Lower leg skin (tissue), 4 donors: ENCODE results near the gene ENDOU. TPM values are rescaled to one million over a fixed set of nuclear protein-coding genes. Genes with fewer than 3 reads are reported as not detected.

ENCODE experiments used
- DNase-seq, 2 donors: peaks; one replicate each; pipeline ENCODE4 v3.0.0-alpha.2; 2019; ENCODE audit warnings: low spot score in 2 of 2
- H3K4me3 ChIP-seq: fragments of 200-600 bp; sonication (generic); 2 replicates; pipeline ENCODE4 v1.5.1; 2017; ENCODE audit warnings: mild to moderate bottlenecking, low read depth; ENCODE audit not compliant: poor library complexity, severe bottlenecking
- POLR2A ChIP-seq, 2 donors: fragments of 450-650 bp; IDR thresholded peaks; one replicate each; pipeline ENCODE4 v1.6.1; 2016 to 2017; ENCODE audit warnings: antibody characterized with exemption in 2 of 2, mild to moderate bottlenecking in 1 of 2, moderate library complexity in 1 of 2
- WGBS, 2 donors: methylation state at CpG; one replicate each; pipeline ENCODE4 v1.1.5; 2018; 5-methylcytosine and 5-hydroxymethylcytosine counted together
- intact Hi-C: fragments of 100-400 bp; cut with DNase I; formaldehyde crosslinking; loops from one replicate; pipeline ENCODE4 v1.15.0; 2023; ENCODE audit warnings: low total_unique reads
- total RNA-seq, 4 donors: library from RNA; depleted of rRNA; stranded (reverse); fragments of >200 nt; gene quantifications; one replicate each; pipeline ENCODE4 v1.1.0, GENCODE V29; 2016
- TF ChIP-seq, protein P1 (sequence below), 3 donors: fragments of 450-650 bp; IDR thresholded peaks; one replicate each; pipeline ENCODE4 v1.5.1; 2016; ENCODE audit warnings: antibody characterized with exemption in 3 of 3, mild to moderate bottlenecking in 3 of 3, moderate library complexity in 2 of 3

The ENDOU gene
- total RNA-seq, 4 donors from 2014 or later, result 6.4 to 30.5 (median 17.8) TPM

DNA sequence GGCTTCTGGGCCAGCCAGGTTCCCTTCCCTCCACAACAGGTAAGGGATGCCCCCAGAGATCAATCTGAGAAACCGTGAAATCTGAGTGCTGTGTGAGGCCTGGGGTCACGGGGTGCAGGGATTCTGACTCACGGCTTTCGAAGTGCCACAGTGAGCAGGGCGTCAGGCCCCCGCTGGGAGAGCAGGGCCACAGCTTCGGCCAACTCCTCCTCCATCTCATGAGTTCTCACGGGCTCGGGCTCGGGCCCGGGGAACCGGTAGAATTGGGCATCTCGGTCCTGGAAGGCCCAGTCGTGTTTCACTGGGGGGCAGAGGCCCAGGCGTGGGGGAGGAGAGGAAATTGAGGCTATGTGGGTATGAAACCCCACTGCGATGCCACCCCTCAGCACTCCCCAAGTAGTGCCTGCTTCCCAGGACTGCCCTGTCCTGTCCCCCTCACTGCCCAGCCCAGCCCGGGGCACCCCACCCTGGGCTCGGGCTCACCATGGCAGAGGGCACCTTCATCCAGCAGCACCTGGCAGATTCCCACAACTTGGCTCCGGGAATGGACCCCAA lies 25.7 kb upstream of the ENDOU start:
- 93 to 94% methylated on average over 19 of the region's 19 CpGs for WGBS, 2 donors
- DNase-seq, result no peak
- intact Hi-C loops, result no loop called here

GRCh38 chr12:47750229-47750798 lies 25.0 kb upstream of the ENDOU start:
- intact Hi-C loops, result no loop called here
- 92 to 96% methylated on average over 8 to 10 of the region's 10 CpGs for WGBS, 2 donors

More for the DNA sequence above, 25.7 kb upstream of the ENDOU start:
- H3K4me3 ChIP-seq, result no peak overlapping the region
- TF ChIP-seq POLR2A (IDR thresholded peaks at IDR 0.05), result no peak
- TF ChIP-seq, protein P1, sequence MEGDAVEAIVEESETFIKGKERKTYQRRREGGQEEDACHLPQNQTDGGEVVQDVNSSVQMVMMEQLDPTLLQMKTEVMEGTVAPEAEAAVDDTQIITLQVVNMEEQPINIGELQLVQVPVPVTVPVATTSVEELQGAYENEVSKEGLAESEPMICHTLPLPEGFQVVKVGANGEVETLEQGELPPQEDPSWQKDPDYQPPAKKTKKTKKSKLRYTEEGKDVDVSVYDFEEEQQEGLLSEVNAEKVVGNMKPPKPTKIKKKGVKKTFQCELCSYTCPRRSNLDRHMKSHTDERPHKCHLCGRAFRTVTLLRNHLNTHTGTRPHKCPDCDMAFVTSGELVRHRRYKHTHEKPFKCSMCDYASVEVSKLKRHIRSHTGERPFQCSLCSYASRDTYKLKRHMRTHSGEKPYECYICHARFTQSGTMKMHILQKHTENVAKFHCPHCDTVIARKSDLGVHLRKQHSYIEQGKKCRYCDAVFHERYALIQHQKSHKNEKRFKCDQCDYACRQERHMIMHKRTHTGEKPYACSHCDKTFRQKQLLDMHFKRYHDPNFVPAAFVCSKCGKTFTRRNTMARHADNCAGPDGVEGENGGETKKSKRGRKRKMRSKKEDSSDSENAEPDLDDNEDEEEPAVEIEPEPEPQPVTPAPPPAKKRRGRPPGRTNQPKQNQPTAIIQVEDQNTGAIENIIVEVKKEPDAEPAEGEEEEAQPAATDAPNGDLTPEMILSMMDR (IDR thresholded peaks at IDR 0.05), result no peak

GRCh38 chr12:47748899-47749298 lies 23.6 kb upstream of the ENDOU start:
- TF ChIP-seq, protein P1 (IDR thresholded peaks at IDR 0.05), result no peak
- TF ChIP-seq POLR2A (IDR thresholded peaks at IDR 0.05), result no peak
- no peak for DNase-seq
- WGBS, 2 donors, result 95 to 97% methylated on average over 3 of the region's 3 CpGs
- intact Hi-C loops, result no loop called here
- no peak overlapping the region for H3K4me3 ChIP-seq

More at GRCh38 chr12:47750229-47750798, 25.0 kb upstream of the ENDOU start:
- no peak for DNase-seq
- TF ChIP-seq, protein P1 (IDR thresholded peaks at IDR 0.05), result no peak
- TF ChIP-seq POLR2A (IDR thresholded peaks at IDR 0.05), result no peak
- no peak overlapping the region for H3K4me3 ChIP-seq

DNA sequence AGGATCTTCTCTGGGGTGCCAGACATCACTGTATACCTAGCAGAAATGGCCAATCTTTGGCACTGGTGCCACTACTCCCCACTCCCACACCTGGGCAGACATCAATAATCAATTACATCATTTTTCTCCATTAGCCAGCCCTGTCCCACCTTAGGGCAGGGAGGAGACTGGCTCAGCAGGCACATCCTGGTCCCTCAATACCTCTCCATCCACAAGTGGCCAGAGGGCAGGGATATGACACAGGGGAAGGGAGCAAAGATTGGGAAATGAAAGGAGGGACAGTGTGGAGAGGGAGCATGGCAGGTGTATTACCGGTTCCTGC lies 23.2 kb upstream of the ENDOU start:
- DNase-seq, result no peak
- H3K4me3 ChIP-seq, result no peak overlapping the region
- no peak for TF ChIP-seq POLR2A (IDR thresholded peaks at IDR 0.05)
- TF ChIP-seq, protein P1 (IDR thresholded peaks at IDR 0.05), result no peak
- WGBS, 2 donors, result 86 to 100% methylated on average over 1 of the region's 1 CpG
- intact Hi-C loops, result no loop called here

GRCh38 chr12:47747596-47748506 lies 22.6 kb upstream of the ENDOU start:
- WGBS, 2 donors, result 87 to 92% methylated on average over 10 to 14 of the region's 14 CpGs
- intact Hi-C loops, result loop anchor here (2.0 kb wide), 1 partner anchor 23 kb away; no protein-coding TSS in a partner anchor
- H3K4me3 ChIP-seq, result no peak overlapping the region
- no peak for TF ChIP-seq POLR2A (IDR thresholded peaks at IDR 0.05)
- TF ChIP-seq, protein P1 (IDR thresholded peaks at IDR 0.05), result no peak
- DNase-seq, result peak in 1 of 2 donors; percentile 86
